OCI-LY7 (cell line): ENCODE results near the gene CENPQ.

Experiments used
- EZH2phosphoT487 ChIP-seq: fragments of 200-600 bp; sonication (generic); IDR thresholded peaks from 2 replicates; pipeline ENCODE4 v1.6.1; 2018; ENCODE audit warnings: low read depth, borderline replicate concordance, mild to moderate bottlenecking, mixed run types, antibody characterized with exemption, low read length, moderate library complexity, mixed read lengths
- TF ChIP-seq, protein P1 (sequence below): fragments of 200-600 bp; sonication (generic); conservative IDR thresholded peaks from 2 replicates; pipeline ENCODE4 v1.5.1; 2014; ENCODE audit warnings: mild to moderate bottlenecking, antibody characterized with exemption, low read length, moderate library complexity, mixed read lengths

DNA sequence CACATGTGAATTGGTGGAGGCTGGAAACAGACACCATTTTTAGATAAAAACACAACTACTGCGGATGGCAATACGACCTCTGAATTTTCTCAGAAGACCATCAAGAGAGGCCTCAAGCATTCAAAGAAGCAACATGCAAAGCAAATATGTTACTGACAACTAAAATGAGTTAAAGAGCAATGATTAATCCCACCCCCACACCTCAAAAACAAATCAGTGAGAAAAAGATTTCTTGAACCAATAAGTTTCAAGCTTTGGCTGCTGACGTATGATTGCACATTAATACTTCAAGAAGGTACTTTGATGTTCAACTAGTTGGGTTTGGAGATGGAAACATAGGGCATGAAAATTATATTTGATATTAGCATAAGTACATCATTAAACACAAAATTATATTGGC, 1.1 kb upstream of the CENPQ start:
- TF ChIP-seq, protein P1, sequence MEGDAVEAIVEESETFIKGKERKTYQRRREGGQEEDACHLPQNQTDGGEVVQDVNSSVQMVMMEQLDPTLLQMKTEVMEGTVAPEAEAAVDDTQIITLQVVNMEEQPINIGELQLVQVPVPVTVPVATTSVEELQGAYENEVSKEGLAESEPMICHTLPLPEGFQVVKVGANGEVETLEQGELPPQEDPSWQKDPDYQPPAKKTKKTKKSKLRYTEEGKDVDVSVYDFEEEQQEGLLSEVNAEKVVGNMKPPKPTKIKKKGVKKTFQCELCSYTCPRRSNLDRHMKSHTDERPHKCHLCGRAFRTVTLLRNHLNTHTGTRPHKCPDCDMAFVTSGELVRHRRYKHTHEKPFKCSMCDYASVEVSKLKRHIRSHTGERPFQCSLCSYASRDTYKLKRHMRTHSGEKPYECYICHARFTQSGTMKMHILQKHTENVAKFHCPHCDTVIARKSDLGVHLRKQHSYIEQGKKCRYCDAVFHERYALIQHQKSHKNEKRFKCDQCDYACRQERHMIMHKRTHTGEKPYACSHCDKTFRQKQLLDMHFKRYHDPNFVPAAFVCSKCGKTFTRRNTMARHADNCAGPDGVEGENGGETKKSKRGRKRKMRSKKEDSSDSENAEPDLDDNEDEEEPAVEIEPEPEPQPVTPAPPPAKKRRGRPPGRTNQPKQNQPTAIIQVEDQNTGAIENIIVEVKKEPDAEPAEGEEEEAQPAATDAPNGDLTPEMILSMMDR: no peak
- TF ChIP-seq EZH2phosphoT487: no peak
